Muscle of back (tissue), 13 donors: ENCODE results near the gene PLK2. TPM values are rescaled to one million over a fixed set of nuclear protein-coding genes. Genes with fewer than 3 reads are reported as not detected.

ENCODE experiments used
- DNase-seq, 3 donors: peaks; one replicate each; pipeline versions ENCODE4 v3.0.0 to v3.0.0-alpha.2; 2013
- long read RNA-seq, 9 donors: transcript quantifications; one replicate each; lab custom pipeline, GENCODE V29; 2026
- polyA plus RNA-seq, 10 donors: library from polyadenylated mRNA; unstranded; fragments of 120-200 nt; gene quantifications; one replicate each; pipeline ENCODE4 v1.2.1, GENCODE V29; 2013; ENCODE audit not compliant: insufficient read length in 10 of 10

The PLK2 gene
- 100 to 1,000 TPM in 3 of 10 donors, 10 to 100 TPM in 7; 73.4 to 129 (median 88.3) TPM for polyA plus RNA-seq
- long read RNA-seq, donor 1, transcript PLK2-206 (2 exons, 625 nt): major isoform, 9 of 24 reads
- long read RNA-seq, donor 1, transcript PLK2-201 (14 exons, 2,960 nt): minor isoform, 7 of 24 reads
- long read RNA-seq, donor 1, partial matches to known transcripts: 5 of 24 reads
- long read RNA-seq, donor 1, other reads (novel, unspliced or antisense): 0 of 24 reads
- long read RNA-seq, donor 2, transcript PLK2-206 (2 exons, 625 nt): major isoform, 7 of 15 reads
- long read RNA-seq, donor 2, partial matches to known transcripts: 0 of 15 reads
- long read RNA-seq, donor 2, other reads (novel, unspliced or antisense): 0 of 15 reads
- long read RNA-seq, donor 3: 0 reads
- long read RNA-seq, donor 4, transcript PLK2-206 (2 exons, 625 nt): minor isoform, 8 of 21 reads
- long read RNA-seq, donor 4, transcript PLK2-201 (14 exons, 2,960 nt): major isoform, 9 of 21 reads
- long read RNA-seq, donor 4, partial matches to known transcripts: 0 of 21 reads
- long read RNA-seq, donor 4, other reads (novel, unspliced or antisense): 0 of 21 reads
- long read RNA-seq, donor 5, transcript PLK2-206 (2 exons, 625 nt): major isoform, 28 of 37 reads
- long read RNA-seq, donor 5, transcript PLK2-213 (3 exons, 823 nt): minor isoform, 6 of 37 reads
- long read RNA-seq, donor 5, partial matches to known transcripts: 0 of 37 reads
- long read RNA-seq, donor 5, other reads (novel, unspliced or antisense): 0 of 37 reads
- long read RNA-seq, donor 6, transcript PLK2-206 (2 exons, 625 nt): major isoform, 13 of 20 reads
- long read RNA-seq, donor 6, transcript PLK2-201 (14 exons, 2,960 nt): minor isoform, 5 of 20 reads
- long read RNA-seq, donor 6, partial matches to known transcripts: 0 of 20 reads
- long read RNA-seq, donor 6, other reads (novel, unspliced or antisense): 0 of 20 reads
- long read RNA-seq, donor 7, transcript PLK2-201 (14 exons, 2,960 nt): major isoform, 5 of 9 reads
- long read RNA-seq, donor 7, partial matches to known transcripts: 0 of 9 reads
- long read RNA-seq, donor 7, other reads (novel, unspliced or antisense): 0 of 9 reads
- long read RNA-seq, donor 8, transcript PLK2-206 (2 exons, 625 nt): major isoform, 16 of 21 reads
- long read RNA-seq, donor 8, partial matches to known transcripts: 0 of 21 reads
- long read RNA-seq, donor 8, other reads (novel, unspliced or antisense): 0 of 21 reads
- long read RNA-seq, donor 9, partial matches to known transcripts: 0 of 5 reads
- long read RNA-seq, donor 9, other reads (novel, unspliced or antisense): 0 of 5 reads

DNA sequence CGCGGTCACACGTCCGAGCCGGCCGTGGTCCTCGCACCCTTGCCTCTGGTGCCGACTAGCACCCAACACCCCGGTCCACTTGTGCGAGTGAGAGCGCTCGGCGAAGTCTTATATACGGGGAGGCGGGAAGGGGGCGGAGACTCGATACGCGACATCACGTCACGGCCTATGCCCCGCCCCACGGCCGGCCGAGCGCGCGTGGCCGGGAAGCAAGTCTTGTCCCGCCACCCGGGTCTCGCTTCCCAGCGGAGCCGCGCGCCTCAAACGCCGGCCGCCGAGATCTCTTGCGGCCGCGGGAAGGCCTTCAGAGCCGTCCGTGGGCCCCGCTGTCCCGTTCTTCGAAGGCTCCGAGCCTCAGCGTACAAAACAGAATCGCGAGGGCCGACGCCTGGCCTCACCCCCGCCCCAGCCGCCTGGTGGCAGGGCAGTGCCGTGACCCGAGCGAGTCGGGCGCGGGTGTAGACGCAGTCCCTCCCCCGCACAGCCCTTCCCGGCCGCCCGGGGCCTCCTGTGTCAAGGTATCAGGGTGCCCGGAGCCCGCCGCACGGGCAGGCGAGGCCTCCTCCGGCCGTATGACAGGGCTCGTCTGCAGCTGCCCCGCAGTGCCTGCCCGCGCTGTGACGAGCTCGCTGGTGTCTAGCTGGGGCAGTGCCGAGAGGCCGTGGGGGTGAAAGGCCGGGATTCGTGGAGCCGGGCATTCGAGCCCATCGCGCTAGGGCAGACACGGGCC is at the start of gene PLK2:
TSS of gene PLK2 (minus strand) at position 85 of the 730 bp plus-strand sequence. CDS start 127 bp downstream, outside the sequence.
- DNase-seq: peak; percentile 95 to 98 (median 96)

DNA sequence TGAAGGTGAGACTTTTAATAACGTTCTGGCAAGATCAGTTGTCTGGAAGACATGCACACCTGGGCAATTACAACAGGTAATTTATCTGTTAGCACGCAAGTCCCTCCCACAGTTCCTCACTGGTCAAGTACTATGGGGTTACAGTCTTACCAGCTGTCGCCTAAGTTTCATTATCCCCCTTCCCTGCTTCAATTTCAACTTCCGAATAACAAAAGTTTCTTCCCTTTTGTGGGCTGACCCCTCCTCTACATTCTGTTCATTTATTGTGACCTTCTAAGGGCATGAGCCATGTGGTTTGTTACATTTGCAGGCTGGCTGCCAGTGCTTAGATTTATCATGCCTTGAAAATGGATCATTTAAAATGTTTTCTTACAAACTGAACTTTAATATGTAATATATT is 47.8 kb upstream of the PLK2 start:
- no peak for DNase-seq

DNA sequence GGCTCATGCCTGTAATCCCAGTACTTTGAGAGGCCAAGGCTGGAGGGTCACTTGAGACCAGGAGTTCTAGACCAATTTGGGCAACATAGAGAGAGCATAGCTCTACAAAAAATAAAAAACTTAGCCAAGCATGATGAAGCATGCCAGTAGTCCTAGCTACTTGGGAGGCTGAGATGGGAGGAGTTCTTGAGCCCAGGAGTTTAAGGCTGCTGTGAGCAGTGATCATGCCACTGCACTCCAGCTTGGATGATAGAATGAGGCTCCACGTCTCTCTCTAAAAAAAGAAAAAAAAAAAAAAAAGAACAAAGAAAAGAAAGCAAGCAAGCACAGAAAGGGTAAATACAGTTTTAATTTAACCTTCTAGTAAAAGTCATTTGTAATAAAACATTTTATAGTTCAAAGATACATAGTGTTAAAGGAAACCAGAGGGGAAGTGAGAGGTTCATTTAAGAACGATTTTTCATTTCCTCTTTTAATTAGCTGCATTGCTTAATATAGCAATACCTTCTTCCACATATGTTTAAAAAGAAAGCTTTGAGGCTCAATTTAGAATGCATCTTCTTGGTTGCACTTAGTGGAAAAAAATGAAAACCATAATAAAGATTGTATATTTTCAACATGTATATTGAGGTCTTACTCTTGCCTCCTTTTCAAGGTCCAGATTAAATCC is 46.2 kb upstream of the PLK2 start:
- no peak for DNase-seq

DNA sequence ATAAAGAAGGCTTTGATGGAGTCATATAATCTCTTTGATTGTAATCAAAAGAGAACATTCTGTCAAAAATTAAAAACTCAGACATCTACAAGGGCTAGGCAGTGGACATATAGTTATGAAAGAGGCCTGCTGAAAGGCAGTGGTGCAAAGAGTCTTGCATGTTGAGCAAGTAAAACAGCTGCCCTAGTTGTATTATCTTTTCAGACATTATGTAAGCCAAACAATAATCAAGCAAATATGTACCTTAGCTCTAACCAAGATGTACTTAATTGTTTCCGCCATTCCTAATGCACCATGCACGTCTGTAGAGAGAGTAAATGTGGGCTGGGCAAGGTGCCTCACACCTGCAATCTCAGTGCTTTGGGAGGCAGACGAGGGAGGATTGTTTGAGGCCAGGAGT is 45.6 kb upstream of the PLK2 start:
- DNase-seq: no peak

DNA sequence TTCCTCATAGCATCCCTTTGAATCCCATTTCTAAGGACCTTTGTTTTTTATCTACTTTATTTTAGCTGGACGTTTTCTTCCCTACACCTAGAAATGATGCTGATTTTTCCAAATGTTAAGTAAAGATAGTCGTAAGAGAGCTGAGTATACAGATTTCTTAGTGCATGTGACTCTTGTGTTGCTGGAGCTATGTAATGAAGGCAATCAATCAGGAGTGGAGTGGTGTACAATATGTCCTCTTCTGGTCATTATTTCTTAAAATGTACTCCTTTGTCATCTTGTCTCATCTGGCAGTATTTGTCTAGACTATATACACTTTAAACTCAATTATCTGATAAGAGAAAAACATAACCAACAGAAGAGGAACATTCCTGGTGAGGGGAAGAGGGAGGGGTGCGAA is 44.9 kb upstream of the PLK2 start:
- DNase-seq: no peak

DNA sequence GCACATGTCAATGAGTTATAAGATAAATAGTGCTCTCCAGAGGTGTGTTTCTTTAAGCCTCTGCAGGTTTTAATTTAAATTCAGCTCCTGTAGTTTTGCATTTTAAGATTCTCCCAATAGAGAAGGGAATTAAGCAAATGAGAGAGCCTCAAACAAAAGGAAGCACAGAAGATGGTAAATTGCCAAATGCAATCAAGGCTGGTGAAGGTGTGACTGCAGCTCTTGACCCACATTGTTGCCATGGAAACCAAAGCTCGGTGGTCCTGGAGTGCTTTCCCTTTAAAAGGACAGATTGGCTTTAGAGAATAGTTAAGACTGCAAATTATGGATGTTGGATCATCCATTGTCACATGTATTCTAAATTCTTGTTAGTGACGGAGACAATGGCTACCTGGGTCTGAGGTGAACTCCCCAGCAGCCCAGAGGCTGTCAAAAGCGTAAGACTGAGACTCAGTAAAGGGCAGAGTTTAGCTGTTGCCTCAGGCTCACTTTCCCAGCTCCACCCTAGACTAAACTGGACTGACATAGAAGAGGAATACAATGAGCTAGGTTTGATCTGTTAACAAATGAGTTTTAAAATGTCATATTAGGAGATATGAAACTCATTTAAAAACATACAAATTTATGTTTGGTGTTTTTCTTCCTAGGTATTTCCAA is 43.6 kb upstream of the PLK2 start:
- DNase-seq: no peak

DNA sequence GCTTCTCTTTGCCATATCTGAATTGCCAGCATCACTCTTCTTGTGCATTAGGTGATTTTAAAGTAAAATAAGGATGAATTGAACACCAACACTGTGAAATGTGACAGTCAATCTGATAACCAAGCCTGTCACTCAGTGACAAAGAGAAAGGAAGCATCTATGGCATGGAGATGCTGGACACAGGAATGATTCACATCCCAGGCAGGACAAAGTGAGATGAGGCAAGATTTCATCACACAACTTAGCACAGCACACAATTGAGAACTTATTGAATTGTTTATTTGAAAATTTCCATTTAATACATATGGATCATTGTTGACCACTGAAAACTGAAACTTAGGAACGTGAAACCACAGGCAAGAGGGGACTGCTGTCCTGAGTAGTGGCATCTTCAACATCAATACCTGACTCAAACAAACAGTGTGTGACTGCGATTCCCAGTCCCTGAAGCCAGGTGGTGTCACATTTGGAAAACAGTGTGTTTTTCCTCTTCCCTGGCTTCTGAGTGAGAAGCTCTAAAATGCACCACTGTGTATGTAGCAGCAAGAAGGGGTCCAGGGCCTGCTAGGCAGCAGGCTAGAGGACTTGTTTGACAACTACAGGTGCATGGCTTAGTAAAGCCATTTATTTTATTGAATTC is 42.0 kb upstream of the PLK2 start:
- no peak for DNase-seq

DNA sequence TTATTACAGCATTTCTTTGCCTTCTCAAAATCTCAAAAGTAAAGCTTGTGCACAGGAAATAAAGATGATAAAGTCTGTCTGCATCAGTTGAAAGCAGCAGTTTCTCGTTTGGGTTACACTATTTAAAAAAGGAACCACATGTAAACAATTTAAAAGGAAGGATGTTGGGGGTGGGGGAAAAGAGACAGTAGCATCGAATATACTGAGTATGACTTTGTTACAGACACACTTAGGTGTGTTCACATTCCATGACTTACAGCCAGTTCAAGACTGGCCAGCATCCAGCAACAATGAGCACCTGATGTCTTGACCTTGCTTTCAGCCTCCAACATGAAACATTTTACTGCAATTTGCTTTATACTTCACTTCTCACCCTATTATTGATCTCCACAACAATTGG is 40.1 kb upstream of the PLK2 start:
- DNase-seq: no peak

DNA sequence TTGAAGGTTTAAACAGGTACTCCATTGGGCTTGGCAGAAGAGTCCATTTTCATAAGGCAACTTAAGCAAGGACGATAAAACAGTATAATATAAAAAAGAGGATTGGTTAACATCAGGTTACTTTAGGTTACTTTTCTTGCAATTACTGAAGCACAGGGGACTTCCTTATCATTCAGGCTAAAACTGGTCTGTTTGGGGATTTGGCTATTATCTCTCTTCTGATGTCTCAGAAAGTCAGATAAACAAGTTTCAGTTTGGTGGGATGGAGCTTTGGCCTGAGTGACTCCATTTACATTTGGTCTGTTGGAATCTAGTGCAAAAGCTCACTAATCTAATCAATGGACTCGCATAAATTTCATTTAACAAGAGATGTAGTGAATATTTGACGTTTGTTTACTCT is 39.3 kb upstream of the PLK2 start:
- DNase-seq: no peak

DNA sequence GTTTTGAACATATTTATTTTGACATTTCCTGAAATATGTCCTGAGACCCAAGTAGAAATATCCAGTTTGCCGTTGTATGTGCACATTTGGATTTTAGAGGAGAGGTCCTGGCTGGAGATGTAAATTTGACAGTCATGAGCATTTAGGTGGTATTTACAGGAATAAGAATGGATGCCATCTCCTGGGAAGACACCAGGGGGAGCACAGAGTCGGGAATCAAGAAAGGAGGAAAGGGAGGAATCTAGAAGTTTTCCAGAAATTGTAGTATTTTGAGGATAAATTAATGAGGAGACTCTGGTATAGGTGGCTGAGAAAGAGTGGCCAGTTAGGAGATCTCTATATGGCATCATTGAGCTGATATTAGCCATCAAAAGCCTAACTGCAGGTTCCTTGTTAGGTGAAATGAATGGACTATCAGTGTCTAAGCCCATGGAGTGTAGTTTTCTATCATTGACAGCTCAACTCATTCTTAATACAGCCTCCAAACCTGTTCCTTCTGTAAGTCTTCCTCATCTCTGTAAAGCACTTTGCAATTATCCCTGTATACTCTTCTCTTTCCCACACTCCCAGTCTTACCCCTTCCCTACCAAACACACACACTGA is 38.6 kb upstream of the PLK2 start:
- DNase-seq: peak; percentile 5 to 67 (median 33)

DNA sequence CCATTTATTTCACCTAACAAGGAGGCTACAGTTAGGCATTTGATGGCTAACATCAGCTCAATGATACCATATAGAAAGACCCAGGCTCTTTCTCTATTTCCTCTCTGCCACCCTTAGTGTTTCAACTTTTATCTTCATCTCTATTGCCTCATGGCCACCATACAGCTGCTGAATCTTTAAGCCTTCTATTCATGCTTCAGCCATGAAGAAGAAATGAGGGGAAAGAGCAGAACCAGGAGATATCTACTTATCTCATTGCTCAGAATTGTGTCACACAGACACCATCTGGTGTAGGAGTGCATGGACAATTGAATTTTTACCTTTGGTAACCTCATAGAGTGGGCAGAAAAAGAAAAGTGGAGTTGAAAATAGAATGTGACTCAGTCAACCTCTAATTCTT is 38.0 kb upstream of the PLK2 start:
- DNase-seq: no peak

DNA sequence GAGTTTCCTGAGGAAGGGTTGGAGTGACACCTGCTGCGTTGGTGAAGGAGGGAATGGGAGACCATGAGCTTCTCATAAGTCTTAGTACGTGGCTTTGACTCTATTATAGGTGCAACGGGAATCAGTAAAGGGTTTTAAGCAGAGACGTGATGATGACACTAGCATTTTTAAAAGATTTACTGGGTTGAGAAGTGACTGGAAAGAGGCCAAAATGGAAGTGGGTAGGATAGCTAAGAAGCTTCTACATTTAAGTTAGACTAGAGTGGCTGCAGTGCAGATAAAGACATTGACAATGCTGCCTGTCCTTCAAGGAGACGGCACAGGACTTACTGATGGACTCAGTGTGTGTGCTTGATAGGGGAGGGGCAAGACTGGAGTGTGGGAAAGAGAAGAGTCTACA is 37.5 kb upstream of the PLK2 start:
- DNase-seq: no peak

DNA sequence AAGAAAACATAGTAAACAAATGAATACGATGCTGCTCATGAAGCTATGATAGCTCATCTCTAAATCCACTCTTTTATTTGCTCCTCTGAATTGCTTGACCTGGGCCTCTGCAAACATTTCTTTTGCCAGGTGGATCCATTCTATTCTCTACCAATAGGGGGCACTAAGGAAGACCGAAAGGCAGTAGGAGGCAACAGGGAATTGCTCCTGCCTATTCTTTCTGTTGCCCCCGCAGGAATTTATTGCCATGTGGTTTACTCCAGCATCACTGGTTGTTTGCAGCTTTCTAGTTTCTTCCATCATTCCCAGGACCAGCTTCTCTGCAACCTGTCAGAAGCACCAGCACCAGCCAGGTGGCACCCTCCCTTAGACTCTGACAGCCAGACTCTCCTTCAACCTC is 36.6 kb upstream of the PLK2 start:
- DNase-seq: no peak

DNA sequence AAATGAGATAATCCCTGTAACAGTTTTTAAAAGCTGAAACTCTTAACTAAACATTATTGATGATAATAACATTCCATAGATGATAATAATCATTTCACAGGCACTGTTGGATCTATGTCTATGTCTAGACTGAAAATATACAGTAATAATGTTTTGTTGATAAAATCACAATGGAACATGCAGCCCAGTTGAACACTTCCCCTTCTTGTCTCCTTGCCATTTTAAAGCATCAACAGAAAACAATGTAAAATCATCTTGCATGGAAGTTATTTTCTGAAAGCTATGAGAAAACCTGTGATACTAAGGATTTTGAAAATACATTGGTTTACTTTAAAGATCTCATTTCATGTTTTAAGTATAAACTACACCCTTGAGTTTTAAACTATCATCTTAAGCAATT is 33.3 kb upstream of the PLK2 start:
- DNase-seq: no peak

DNA sequence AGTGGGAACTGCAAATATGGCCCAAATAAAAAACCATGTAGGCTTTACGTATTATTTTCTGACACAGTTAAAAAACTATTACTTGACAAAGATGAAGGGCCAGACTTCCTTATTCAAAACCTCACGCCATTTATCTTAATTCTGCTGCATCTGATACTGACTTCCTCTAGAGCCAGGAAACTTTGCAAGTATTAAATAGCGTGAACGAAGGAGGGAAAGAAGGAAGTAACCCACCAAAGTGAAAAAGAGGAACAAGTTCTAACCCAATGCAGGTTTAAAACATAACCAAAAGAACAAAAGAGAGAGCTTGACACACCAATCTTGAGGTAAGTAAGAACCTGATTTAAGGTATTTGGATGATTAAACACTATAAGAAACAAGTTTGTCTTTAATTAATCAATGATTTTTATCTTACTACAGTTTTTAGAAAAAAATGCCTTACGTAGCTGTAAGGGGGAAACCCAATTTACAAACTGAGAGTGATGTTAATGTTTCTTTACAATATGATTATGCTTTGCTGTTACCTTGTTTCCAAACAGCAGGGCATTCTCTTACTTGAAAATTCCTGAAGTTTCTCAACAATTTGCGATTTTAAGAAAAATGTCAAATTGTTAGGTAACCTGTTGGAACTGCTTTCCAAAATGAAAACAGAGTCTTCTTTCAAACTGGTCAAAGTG is 31.5 kb upstream of the PLK2 start, which contains the start of gene GAPT:
TSS of gene GAPT (plus strand) at position 220 of the 677 bp plus-strand sequence. CDS start 3,102 bp downstream, outside the sequence.
- no peak for DNase-seq

DNA sequence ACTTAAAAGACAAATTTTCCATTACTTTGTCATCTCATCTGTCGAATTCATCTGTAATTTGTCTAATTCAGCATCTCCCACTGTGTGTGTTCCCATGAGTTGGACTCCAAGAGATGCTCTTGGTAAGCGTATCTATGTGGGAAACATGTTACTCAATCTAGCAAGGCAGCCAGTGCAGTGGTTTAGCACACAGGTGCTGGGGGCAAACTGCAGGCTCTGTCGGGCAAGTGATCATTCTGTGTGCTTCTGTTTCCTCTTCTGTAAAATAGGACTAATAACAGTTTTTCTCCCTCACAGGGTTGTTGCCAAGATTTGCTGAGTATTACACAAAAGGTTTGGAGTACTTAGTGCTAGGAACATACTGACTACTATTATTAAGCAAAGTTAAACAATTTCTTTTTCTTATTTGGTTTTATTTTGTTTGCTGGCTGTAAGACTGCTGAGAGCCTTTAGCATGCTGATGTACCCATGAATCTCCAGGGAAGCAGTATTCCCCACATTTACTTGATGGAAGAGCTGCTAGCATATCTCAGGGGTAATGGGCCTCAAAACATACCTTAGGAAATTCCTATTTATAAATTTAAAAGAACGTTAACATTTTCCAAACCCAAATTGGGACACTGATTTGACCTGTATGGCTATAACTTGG is 30.6 kb upstream of the PLK2 start:
- DNase-seq: no peak

DNA sequence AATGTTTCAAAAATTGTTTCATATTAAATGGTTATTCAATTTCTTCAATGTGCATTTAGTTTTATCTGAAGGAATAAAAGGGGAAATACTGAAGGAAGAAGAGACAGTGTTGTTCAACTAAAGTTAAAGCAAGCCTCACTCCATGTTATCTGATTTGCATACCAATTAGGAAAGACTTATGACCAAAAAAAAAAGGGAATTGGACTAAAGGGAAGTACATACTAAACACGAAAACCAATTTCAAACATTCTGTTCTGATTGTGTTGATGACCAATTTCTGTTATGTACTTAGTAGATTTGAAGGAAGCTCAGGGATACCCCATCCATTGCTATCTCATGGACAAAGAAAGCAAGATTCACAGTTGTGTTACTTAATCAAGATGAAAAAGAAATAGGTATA is 26.4 kb upstream of the PLK2 start:
- DNase-seq: no peak

DNA sequence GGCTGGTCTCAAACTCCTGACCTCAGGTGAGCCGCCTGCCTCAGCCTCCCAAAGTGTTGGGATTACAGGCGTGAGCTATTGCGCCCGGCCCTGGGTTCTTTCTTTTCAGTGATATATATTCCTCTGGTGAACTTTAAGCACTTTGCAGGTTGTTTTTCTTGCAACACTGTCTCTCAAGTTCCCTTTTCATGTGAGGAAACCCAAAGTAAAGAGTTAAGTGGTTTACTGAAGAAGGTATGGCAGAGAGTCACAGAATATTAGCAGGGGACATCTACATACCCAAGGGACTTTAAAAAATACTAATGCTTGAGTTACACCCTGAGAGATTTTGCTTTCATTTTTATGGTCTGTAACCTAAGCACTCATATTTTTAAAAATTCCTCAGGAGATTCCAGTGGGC is 24.6 kb upstream of the PLK2 start:
- DNase-seq: no peak
